Neural progenitor cell (in vitro differentiated cells): Measurements from ENCODE around the gene EPHA3.

Experiments
- CTCF ChIP-seq: fragments of 200-600 bp; sonication (generic); IDR thresholded peaks from 2 replicates; pipeline ENCODE4 v1.5.1; 2017; ENCODE audit warnings: antibody characterized with exemption, mild to moderate bottlenecking
- EZH2 ChIP-seq: fragments of 200-600 bp; sonication (generic); IDR thresholded peaks from 2 replicates; pipeline ENCODE4 v1.6.1; 2017; ENCODE audit warnings: antibody characterized with exemption, mild to moderate bottlenecking, moderate library complexity
- EZH2phosphoT487 ChIP-seq: fragments of 200-600 bp; sonication (generic); IDR thresholded peaks from 2 replicates; pipeline ENCODE4 v1.6.1; 2017; ENCODE audit warnings: antibody characterized with exemption

GRCh38 chr3:89441141-89441540 is 333.7 kb downstream of the EPHA3 start:
- TF ChIP-seq EZH2 = no peak
- TF ChIP-seq CTCF = no peak
- no peak for TF ChIP-seq EZH2phosphoT487
